Measurements from ENCODE around the gene C6orf141. TPM values are rescaled to one million over a fixed set of nuclear protein-coding genes. Genes with fewer than 3 reads are reported as not detected.

The C6orf141 gene
- total and polyA plus RNA-seq, 2 donors = 0.38 to 5.1 TPM

DNA sequence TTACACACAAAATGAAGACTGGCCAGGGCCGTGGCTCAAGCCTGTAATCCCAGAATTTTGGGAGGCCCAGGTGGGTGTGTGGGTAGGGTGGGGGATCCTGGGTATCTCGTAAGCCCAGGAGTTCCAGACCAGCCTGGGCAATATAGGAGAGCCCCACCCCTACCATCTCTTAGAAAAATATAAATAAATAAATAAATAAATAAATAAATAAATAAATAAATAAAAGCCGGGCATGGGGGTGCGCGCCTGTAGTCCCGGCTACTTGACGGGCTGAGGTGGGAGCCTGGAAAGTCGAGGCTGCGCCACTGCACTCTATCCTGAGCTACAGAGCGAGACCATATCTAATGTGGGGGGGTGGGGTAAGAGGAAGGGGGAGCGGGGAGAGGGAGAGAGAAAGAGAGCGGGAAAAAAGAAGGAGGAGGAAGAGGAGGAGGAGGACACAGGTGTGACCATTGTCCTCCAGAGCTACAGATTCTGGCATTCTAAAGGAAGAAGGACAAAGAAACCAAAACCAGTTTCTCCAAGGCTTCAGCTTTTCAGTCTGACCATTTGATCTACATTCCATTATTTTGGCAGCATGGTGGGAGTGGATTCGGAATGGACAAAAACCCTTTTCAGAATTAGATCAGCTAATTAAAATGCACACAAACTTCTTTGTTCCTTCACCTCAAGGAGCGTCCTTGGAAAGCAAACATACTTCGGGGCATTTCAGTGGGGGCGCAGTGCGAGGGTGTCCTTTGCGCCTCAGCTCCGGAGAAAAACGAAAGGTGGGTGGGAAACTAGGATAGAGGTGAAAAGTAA is 577 bp upstream of the C6orf141 start:
- Histone ChIP-seq H3K27ac (ENCODE audit: low read depth in 1 of 2, low read length in 1 of 2) (no peak overlapping the region), H3K4me3 (ENCODE audit: low read length in 2 of 2) (peak overlapping the region; percentile 32 to 38), H3K4me1 (ENCODE audit: control insufficient read depth in 2 of 2, insufficient read depth in 2 of 2, low read length in 2 of 2) (peaks cover 4 to 15% of the 10 kb centered on the region in 2 donors), H3K36me3 (ENCODE audit: control insufficient read depth in 2 of 2, insufficient read depth in 2 of 2, low read length in 1 of 2) (no peaks in the 10 kb centered on the region), H3K9me3 (ENCODE audit: control insufficient read depth in 2 of 2, insufficient read depth in 1 of 2, low read length in 1 of 2) (no peaks in the 10 kb centered on the region), H3K27me3 (ENCODE audit: control insufficient read depth in 2 of 2, insufficient read depth in 1 of 2, low read length in 1 of 2) (peaks cover 9 to 29% of the 10 kb centered on the region in 2 donors)
- DNase-seq (ENCODE audit: low read depth in 6 of 9, low spot score in 9 of 9) = no peak
- WGBS = 51% methylated on average over 20 of the region's 20 CpGs

DNA sequence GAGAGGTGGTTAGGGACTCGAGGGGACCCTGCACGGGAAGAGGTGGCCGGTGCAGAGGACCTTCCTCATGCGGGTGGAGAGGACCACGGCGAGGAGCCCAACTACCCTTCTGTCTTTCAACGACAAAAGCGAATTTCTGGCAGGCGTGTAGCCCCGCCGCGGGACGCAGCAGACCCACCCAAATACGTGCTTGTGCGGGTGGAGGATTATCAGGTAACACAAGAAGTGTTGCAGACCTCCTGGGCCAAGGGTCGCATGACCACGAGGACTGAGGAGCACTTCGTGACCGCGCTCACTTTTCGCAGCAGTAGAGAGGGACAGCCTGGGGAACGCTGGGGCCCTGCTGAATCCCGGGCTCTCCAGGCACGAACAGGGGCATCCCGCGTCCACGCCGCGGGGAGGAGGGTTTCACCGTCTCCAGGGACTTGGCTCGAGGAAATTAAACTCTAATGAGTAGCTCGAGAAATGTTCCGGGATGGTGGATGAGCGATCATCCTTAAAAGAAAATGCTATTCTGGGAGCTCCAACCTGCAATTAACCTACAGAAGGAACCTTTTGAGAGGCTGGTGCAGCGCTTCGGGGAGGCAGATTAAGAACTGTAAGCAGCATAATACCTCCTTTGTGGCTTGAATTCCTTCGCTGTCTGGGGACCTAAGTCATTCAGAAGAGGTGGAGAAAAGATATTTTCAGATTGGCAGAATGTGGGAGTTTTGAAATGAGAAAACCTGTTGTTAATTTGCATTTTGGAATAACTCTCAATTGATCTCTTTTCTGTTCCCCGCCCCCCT is 804 bp downstream of the C6orf141 start:
- Histone ChIP-seq H3K4me1 (ENCODE audit: control insufficient read depth in 2 of 2, insufficient read depth in 2 of 2, low read length in 2 of 2) (peaks cover 4 to 15% of the 10 kb centered on the region in 2 donors), H3K27ac (ENCODE audit: low read depth in 1 of 2, low read length in 1 of 2) (no peak overlapping the region), H3K4me3 (ENCODE audit: low read length in 2 of 2) (peak overlapping the region; percentile 32 to 38), H3K9me3 (ENCODE audit: control insufficient read depth in 2 of 2, insufficient read depth in 1 of 2, low read length in 1 of 2) (no peaks in the 10 kb centered on the region), H3K27me3 (ENCODE audit: control insufficient read depth in 2 of 2, insufficient read depth in 1 of 2, low read length in 1 of 2) (peaks cover 9 to 29% of the 10 kb centered on the region in 2 donors), H3K36me3 (ENCODE audit: control insufficient read depth in 2 of 2, insufficient read depth in 2 of 2, low read length in 1 of 2) (no peaks in the 10 kb centered on the region)
- WGBS = under 1% methylated on average over 38 of the region's 38 CpGs
- peak in 2 of 9 donors; percentile 2 to 25 for DNase-seq (ENCODE audit: low read depth in 6 of 9, low spot score in 9 of 9)

DNA sequence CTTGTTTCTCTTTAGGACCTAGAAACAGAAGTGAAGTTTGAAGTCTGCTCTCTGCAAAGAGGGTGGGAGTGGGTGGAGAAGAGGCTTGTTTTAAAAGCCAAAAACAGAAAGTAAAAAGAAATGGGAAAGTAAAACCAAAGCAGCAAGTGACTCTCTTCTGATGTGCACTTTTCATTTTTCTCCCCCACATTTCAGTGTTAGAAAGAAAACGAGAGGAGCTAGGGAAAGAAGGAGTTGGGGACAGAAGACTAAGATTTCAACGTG is 1.3 kb downstream of the C6orf141 start:
- H3K4me1 ChIP-seq (ENCODE audit: control insufficient read depth in 2 of 2, insufficient read depth in 2 of 2, low read length in 2 of 2) = peaks cover 4 to 15% of the 10 kb centered on the region in 2 donors
- 11% methylated on average over 2 of the region's 2 CpGs for WGBS
- H3K27me3 ChIP-seq (ENCODE audit: control insufficient read depth in 2 of 2, insufficient read depth in 1 of 2, low read length in 1 of 2) = peaks cover 9 to 29% of the 10 kb centered on the region in 2 donors
- peak in 1 of 9 donors; percentile 0 for DNase-seq (ENCODE audit: low read depth in 6 of 9, low spot score in 9 of 9)
- H3K36me3 ChIP-seq (ENCODE audit: control insufficient read depth in 2 of 2, insufficient read depth in 2 of 2, low read length in 1 of 2) = no peaks in the 10 kb centered on the region
- H3K9me3 ChIP-seq (ENCODE audit: control insufficient read depth in 2 of 2, insufficient read depth in 1 of 2, low read length in 1 of 2) = no peaks in the 10 kb centered on the region
- no peak overlapping the region for H3K27ac ChIP-seq (ENCODE audit: low read depth in 1 of 2, low read length in 1 of 2)
- peak overlapping the region in 1 of 2 donors; percentile 38 for H3K4me3 ChIP-seq (ENCODE audit: low read length in 2 of 2)

DNA sequence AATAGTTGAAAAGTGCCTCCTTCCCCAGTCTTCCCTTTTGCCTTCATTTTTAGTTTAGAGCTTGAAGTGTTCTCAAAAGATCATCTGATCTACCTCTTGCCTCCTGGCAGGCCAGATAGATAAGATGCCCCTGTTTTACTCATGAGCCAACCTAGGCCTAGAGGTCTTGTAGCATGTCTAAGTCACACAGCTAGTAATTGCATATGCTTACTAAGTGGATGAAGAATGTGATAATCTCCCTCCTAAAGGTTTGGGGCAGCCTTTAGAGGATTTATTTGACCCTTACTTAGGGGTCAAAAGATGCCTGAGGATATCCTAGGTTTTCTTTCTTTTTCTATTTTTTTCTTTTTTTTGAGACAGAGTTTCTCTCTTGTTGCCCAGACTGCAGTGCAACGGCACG is 2.1 kb downstream of the C6orf141 start:
- Histone ChIP-seq H3K27ac (ENCODE audit: low read depth in 1 of 2, low read length in 1 of 2) (no peak overlapping the region), H3K9me3 (ENCODE audit: control insufficient read depth in 2 of 2, insufficient read depth in 1 of 2, low read length in 1 of 2) (no peaks in the 10 kb centered on the region), H3K27me3 (ENCODE audit: control insufficient read depth in 2 of 2, insufficient read depth in 1 of 2, low read length in 1 of 2) (peaks cover 9 to 29% of the 10 kb centered on the region in 2 donors), H3K4me1 (ENCODE audit: control insufficient read depth in 2 of 2, insufficient read depth in 2 of 2, low read length in 2 of 2) (peaks cover 4 to 15% of the 10 kb centered on the region in 2 donors), H3K36me3 (ENCODE audit: control insufficient read depth in 2 of 2, insufficient read depth in 2 of 2, low read length in 1 of 2) (no peaks in the 10 kb centered on the region), H3K4me3 (ENCODE audit: low read length in 2 of 2) (no peak overlapping the region)
- DNase-seq (ENCODE audit: low read depth in 6 of 9, low spot score in 9 of 9) = no peak
- WGBS = 72% methylated on average over 2 of the region's 2 CpGs

DNA sequence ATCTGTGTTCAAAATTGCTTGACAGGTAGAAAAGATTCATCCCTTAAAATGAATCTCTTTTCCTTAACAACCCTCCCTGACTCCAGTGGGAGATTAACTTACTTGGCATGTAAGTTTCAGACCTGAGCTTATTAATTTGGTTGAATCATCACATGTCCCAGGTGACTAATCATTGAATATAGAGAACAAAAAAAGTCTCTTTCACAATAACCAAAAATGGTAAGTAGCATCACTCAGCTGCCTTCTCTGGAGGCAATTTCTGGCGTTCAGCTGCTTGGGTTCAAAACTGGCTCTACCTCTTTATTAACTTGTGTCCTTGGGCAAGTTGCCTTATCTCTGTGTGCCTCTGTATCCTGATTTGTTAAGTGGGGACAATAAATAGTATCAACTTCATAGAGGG is 2.9 kb downstream of the C6orf141 start:
- DNase-seq (ENCODE audit: low read depth in 6 of 9, low spot score in 9 of 9) = no peak
- no peak overlapping the region for H3K4me3 ChIP-seq (ENCODE audit: low read length in 2 of 2)
- H3K27ac ChIP-seq (ENCODE audit: low read depth in 1 of 2, low read length in 1 of 2) = no peak overlapping the region
- no peaks in the 10 kb centered on the region for H3K9me3 ChIP-seq (ENCODE audit: control insufficient read depth in 2 of 2, insufficient read depth in 1 of 2, low read length in 1 of 2)
- WGBS = 94% methylated on average over 1 of the region's 1 CpG
- no peaks in the 10 kb centered on the region for H3K36me3 ChIP-seq (ENCODE audit: control insufficient read depth in 2 of 2, insufficient read depth in 2 of 2, low read length in 1 of 2)
- peaks cover 4 to 15% of the 10 kb centered on the region in 2 donors for H3K4me1 ChIP-seq (ENCODE audit: control insufficient read depth in 2 of 2, insufficient read depth in 2 of 2, low read length in 2 of 2)
- H3K27me3 ChIP-seq (ENCODE audit: control insufficient read depth in 2 of 2, insufficient read depth in 1 of 2, low read length in 1 of 2) = peaks cover 9 to 29% of the 10 kb centered on the region in 2 donors

DNA sequence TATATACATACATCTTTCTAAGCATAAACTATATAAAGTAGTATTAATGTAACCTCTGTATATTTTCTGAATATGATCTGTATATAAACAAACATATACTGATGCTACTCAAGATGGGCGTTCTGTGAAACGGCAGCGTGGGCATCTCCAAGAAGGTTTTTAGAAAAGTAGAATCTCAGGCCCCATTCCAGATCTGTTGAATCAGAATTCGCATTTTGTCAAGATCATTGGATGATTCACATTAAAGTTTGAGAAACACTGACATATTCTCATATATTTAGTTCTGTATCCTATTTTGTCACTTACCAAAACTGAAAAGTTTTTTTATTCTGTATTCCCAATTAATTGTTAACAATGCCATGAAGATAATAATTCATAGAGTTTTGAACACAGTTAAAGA is 5.5 kb downstream of the C6orf141 start:
- Histone ChIP-seq H3K4me3 (ENCODE audit: low read length in 2 of 2) (no peak overlapping the region), H3K27ac (ENCODE audit: low read depth in 1 of 2, low read length in 1 of 2) (no peak overlapping the region), H3K27me3 (ENCODE audit: control insufficient read depth in 2 of 2, insufficient read depth in 1 of 2, low read length in 1 of 2) (peaks cover 0 to 9% of the 10 kb centered on the region in 2 donors), H3K9me3 (ENCODE audit: control insufficient read depth in 2 of 2, insufficient read depth in 1 of 2, low read length in 1 of 2) (no peaks in the 10 kb centered on the region), H3K4me1 (ENCODE audit: control insufficient read depth in 2 of 2, insufficient read depth in 2 of 2, low read length in 2 of 2) (peaks cover 0 to 5% of the 10 kb centered on the region in 2 donors), H3K36me3 (ENCODE audit: control insufficient read depth in 2 of 2, insufficient read depth in 2 of 2, low read length in 1 of 2) (no peaks in the 10 kb centered on the region)
- DNase-seq (ENCODE audit: low read depth in 6 of 9, low spot score in 9 of 9) = no peak
- WGBS = 75% methylated on average over 4 of the region's 4 CpGs

DNA sequence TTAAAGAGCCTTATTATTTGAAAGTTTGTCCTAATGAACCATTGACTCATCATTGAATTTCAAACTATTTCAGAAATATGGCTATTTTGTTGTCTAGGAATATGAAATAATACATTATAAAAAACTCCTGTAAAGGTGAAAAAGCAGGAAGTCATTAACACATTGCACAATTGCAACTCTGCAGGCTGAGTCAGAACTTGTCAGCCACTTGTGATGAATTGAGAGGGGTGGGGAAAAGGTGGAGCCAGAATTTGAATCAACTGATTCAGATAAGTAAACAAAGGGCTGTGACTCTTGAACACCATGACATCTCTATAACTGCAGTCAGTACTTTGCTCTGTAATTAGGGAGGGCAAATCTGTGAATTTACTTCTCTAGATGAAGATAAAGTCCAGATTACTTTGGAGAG is 6.0 kb downstream of the C6orf141 start:
- Histone ChIP-seq H3K27me3 (ENCODE audit: control insufficient read depth in 2 of 2, insufficient read depth in 1 of 2, low read length in 1 of 2) (peaks cover 0 to 4% of the 10 kb centered on the region in 2 donors), H3K4me3 (ENCODE audit: low read length in 2 of 2) (no peak overlapping the region), H3K36me3 (ENCODE audit: control insufficient read depth in 2 of 2, insufficient read depth in 2 of 2, low read length in 1 of 2) (no peaks in the 10 kb centered on the region), H3K4me1 (ENCODE audit: control insufficient read depth in 2 of 2, insufficient read depth in 2 of 2, low read length in 2 of 2) (peaks cover 0 to under 1% of the 10 kb centered on the region in 2 donors), H3K27ac (ENCODE audit: low read depth in 1 of 2, low read length in 1 of 2) (no peak overlapping the region), H3K9me3 (ENCODE audit: control insufficient read depth in 2 of 2, insufficient read depth in 1 of 2, low read length in 1 of 2) (no peaks in the 10 kb centered on the region)
- no peak for DNase-seq (ENCODE audit: low read depth in 6 of 9, low spot score in 9 of 9)

DNA sequence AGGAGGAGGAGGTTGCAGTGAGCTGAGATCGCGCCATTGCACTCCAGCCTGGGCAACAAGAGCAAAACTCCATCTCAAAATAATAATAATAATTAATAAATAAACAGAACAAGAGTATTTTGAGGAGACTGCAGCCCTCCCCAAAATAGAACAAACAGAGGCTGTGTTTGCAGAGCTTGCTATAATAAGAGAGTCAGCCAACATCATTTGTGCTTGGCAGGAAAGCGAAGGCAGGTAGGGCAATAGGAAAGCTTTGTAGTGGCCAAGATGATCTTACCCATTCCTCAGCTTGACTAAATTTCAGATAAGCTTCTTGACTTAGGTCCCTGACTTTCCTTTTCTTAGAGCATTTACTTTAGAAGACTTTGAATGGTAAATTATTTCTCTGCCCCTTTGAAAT is 6.7 kb downstream of the C6orf141 start:
- H3K27me3 ChIP-seq (ENCODE audit: control insufficient read depth in 2 of 2, insufficient read depth in 1 of 2, low read length in 1 of 2) = peaks cover 0 to 2% of the 10 kb centered on the region in 2 donors
- no peak for DNase-seq (ENCODE audit: low read depth in 6 of 9, low spot score in 9 of 9)
- H3K4me1 ChIP-seq (ENCODE audit: control insufficient read depth in 2 of 2, insufficient read depth in 2 of 2, low read length in 2 of 2) = no peaks in the 10 kb centered on the region
- no peak overlapping the region for H3K4me3 ChIP-seq (ENCODE audit: low read length in 2 of 2)
- WGBS = 96% methylated on average over 3 of the region's 3 CpGs
- no peaks in the 10 kb centered on the region for H3K9me3 ChIP-seq (ENCODE audit: control insufficient read depth in 2 of 2, insufficient read depth in 1 of 2, low read length in 1 of 2)
- no peaks in the 10 kb centered on the region for H3K36me3 ChIP-seq (ENCODE audit: control insufficient read depth in 2 of 2, insufficient read depth in 2 of 2, low read length in 1 of 2)
- no peak overlapping the region for H3K27ac ChIP-seq (ENCODE audit: low read depth in 1 of 2, low read length in 1 of 2)

DNA sequence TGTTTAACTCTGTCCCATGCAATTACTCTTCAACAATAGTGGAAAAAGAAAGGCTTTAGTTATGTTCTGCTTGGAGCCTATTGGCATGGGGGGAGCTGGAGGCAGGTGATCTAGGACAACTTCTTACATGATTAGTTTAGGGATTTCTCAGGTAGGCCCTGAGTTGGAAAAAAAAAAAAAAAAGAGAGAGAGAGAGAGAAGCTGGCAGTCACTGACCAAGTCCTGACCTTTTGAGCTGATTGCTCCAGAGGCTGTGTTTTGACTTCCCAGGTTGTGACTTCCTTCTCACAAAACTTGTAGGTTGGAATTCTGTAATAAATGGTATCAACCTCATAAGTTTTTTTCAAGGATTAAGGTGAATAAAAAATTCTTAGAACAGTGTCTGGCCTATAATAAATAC is 7.8 kb downstream of the C6orf141 start:
- Histone ChIP-seq H3K9me3 (ENCODE audit: control insufficient read depth in 2 of 2, insufficient read depth in 1 of 2, low read length in 1 of 2) (no peaks in the 10 kb centered on the region), H3K36me3 (ENCODE audit: control insufficient read depth in 2 of 2, insufficient read depth in 2 of 2, low read length in 1 of 2) (no peaks in the 10 kb centered on the region), H3K4me3 (ENCODE audit: low read length in 2 of 2) (no peak overlapping the region), H3K4me1 (ENCODE audit: control insufficient read depth in 2 of 2, insufficient read depth in 2 of 2, low read length in 2 of 2) (no peaks in the 10 kb centered on the region), H3K27ac (ENCODE audit: low read depth in 1 of 2, low read length in 1 of 2) (no peak overlapping the region), H3K27me3 (ENCODE audit: control insufficient read depth in 2 of 2, insufficient read depth in 1 of 2, low read length in 1 of 2) (peaks cover 0 to 2% of the 10 kb centered on the region in 2 donors)
- DNase-seq (ENCODE audit: low read depth in 6 of 9, low spot score in 9 of 9) = no peak
